ENCODE data around the gene USP22. TPM values are rescaled to one million over a fixed set of nuclear protein-coding genes. Genes with fewer than 3 reads are reported as not detected.

USP22 gene
- total RNA-seq = 418 TPM

GRCh38 chr17:21042458-21043295 lies at the start of gene USP22:
USP22 (minus strand) TSS chr17:21043011; CDS start chr17:21042835, 176 bp downstream.

Small RNAs within 50 kb of the gene (small RNA-seq; reads per million reads assigned to genes)
- not detected for gene AC087393.1 (ENCODE audit: low replicate concordance)

Other genes starting within 250 kb of the USP22 start
- 13.8 TPM for gene DHRS7B, start 84.0 kb upstream of the USP22 start, total RNA-seq
- 12.2 TPM for gene TMEM11, start 171.2 kb upstream of the USP22 start, total RNA-seq
- gene NATD1, start 210.4 kb upstream of the USP22 start, total RNA-seq = 2.8 TPM
- gene MAP2K3, start 241.7 kb upstream of the USP22 start, total RNA-seq = 4.1 TPM